ENCODE data around the gene NECTIN2.

GRCh38 chr19:44890366-44891015, 44.4 kb downstream of the NECTIN2 start:
- no peak for TF ChIP-seq CTCF (IDR thresholded peaks at IDR 0.05)
- TF ChIP-seq REST (IDR thresholded peaks at IDR 0.05; ENCODE audit: insufficient read depth in 1 of 2, low read depth in 2 of 2, low read length in 1 of 2), result no peak
